ENCODE measurements around the gene BTD. TPM values are rescaled to one million over a fixed set of nuclear protein-coding genes. Genes with fewer than 3 reads are reported as not detected.
"Not testable (repeated sequence)": the region's sequence is repeated elsewhere in the genome, so short reads cannot be mapped to it uniquely, and the experiment has no call there.

The BTD gene
- total RNA-seq, 2 experiments from 2014 or later: 3.8 to 4.0 TPM

DNA sequence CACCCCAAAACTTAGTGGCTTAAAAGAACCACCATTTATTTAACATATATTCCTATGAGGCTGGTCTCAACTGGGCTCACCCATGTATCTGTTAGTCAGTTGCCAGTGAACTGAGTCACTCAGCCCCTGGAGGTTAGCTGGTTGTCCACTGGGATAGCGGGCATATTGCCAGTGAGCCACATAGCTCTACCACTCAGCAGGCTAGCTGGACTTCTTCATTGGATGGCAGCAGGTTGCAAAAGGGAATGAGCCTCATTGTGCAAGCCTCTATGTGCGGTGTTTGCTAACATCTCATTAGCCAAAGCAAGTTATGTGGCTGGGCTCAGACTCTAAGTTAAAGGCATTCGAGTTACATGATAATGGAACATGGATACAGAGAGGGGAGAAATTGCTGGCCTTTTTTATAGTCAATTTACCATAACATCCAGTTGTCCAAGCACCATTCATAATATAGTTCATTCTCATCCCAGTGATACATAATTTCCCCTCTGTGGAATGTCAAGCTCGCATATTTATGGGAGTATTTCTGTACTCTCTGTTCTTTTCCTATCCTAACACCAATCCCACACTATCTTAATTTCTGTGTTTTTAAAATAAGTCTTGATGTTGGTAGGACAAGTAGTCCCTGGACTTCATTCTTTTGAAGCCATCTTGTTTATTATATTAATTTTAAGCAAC is 8.7 kb downstream of the BTD start:
- Mint-ChIP-seq H3K36me3 (ENCODE audit: low read depth) (no peaks in the 10 kb centered on the region), H3K27me3 (no peaks in the 10 kb centered on the region), H3K4me1 (ENCODE audit: low read depth) (no peaks in the 10 kb centered on the region), H3K4me3 (no peak overlapping the region), H3K27ac (no peak overlapping the region), H3K9me3 (no peaks in the 10 kb centered on the region)
- no peak for ATAC-seq
- CTCF ChIA-PET: interaction anchor here (1.8 kb wide), 1 partner anchor 9 kb away, joined by 4 read pairs; the partner anchor contains the start of genes BTD and HACL1
- DNase-seq: no peak
- TF ChIP-seq, protein P1, sequence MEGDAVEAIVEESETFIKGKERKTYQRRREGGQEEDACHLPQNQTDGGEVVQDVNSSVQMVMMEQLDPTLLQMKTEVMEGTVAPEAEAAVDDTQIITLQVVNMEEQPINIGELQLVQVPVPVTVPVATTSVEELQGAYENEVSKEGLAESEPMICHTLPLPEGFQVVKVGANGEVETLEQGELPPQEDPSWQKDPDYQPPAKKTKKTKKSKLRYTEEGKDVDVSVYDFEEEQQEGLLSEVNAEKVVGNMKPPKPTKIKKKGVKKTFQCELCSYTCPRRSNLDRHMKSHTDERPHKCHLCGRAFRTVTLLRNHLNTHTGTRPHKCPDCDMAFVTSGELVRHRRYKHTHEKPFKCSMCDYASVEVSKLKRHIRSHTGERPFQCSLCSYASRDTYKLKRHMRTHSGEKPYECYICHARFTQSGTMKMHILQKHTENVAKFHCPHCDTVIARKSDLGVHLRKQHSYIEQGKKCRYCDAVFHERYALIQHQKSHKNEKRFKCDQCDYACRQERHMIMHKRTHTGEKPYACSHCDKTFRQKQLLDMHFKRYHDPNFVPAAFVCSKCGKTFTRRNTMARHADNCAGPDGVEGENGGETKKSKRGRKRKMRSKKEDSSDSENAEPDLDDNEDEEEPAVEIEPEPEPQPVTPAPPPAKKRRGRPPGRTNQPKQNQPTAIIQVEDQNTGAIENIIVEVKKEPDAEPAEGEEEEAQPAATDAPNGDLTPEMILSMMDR (IDR thresholded peaks at IDR 0.05): no peak
- intact Hi-C loops (cut with micrococcal nuclease): no loop called here
- POLR2A ChIA-PET: interaction anchor here (0.7 kb wide), 1 partner anchor 9 kb away, joined by 3 read pairs; the partner anchor contains the start of genes BTD and HACL1

DNA sequence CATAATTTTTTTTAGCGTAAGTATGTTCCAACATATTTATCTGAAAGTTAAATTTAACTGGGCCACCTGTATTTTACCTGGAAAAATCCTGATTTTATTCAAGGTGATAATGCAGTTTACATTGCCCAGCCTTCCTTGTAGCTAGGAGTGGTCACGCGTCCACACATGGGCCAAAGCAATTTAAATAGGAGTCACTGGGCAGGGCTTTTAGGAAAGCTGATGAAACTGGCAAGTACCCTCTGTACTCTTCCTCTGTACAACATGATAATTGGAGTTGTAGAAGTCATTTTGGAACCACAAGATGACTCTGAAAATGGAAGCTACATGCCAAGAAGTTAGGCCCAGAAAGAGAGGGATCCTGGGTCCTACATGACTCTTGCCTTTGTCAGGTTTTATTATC is 9.5 kb downstream of the BTD start:
- ChIA-PET POLR2A (interaction anchor here (0.6 to 0.7 kb wide), 2 partner anchors 9 to 27 kb away, joined by 3 read pairs; partner anchors contain the start of genes BTD and HACL1), CTCF (interaction anchor here (1.1 to 1.8 kb wide), 2 partner anchors 10 to 20 kb away, joined by 4 to 6 read pairs; partner anchors contain the start of genes BTD and HACL1)
- intact Hi-C loops (cut with micrococcal nuclease): no loop called here
- no peak overlapping the region for H3K4me3 Mint-ChIP-seq
- ATAC-seq (no peak), DNase-seq (no peak)
- TF ChIP-seq, protein P1 (IDR thresholded peaks at IDR 0.05): no peak
- H3K27ac Mint-ChIP-seq: no peak overlapping the region
- no peaks in the 10 kb centered on the region for H3K27me3 Mint-ChIP-seq
- H3K9me3 Mint-ChIP-seq: no peaks in the 10 kb centered on the region
- no peaks in the 10 kb centered on the region for H3K4me1 Mint-ChIP-seq (ENCODE audit: low read depth)
- no peaks in the 10 kb centered on the region for H3K36me3 Mint-ChIP-seq (ENCODE audit: low read depth)

DNA sequence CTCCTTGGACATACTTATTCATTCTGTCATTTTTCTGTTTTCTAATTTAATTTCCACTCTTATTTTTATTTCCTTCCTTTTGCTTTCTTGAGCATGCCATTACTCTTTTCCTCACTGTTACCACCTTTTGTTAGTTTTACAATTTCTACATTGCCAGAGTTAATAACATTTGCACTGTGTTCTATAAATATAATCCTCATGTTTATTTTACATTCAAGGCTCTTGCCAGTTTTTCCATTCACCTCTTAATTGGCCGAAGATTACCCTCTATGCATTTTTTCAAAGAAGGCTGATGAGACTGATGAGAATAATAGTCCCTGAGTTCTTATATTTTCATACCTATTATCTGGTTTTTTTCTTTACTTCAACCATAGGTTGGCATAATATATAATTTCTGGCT is 10.5 kb downstream of the BTD start:
- POLR2A ChIA-PET: no interaction called here
- Mint-ChIP-seq H3K27me3 (no peaks in the 10 kb centered on the region), H3K27ac (no peak overlapping the region), H3K36me3 (ENCODE audit: low read depth) (peaks cover under 1% of the 10 kb centered on the region), H3K4me1 (ENCODE audit: low read depth) (no peaks in the 10 kb centered on the region), H3K4me3 (no peak overlapping the region), H3K9me3 (peaks cover under 1% of the 10 kb centered on the region)
- CTCF ChIA-PET: interaction anchor here (0.7 to 1.2 kb wide), 2 partner anchors 11 to 206 kb away, joined by 3 read pairs; partner anchors contain the start of genes BTD and HACL1
- intact Hi-C loops (cut with micrococcal nuclease): no loop called here
- TF ChIP-seq, protein P1 (IDR thresholded peaks at IDR 0.05): no peak
- no peak for DNase-seq
- ATAC-seq: no peak

DNA sequence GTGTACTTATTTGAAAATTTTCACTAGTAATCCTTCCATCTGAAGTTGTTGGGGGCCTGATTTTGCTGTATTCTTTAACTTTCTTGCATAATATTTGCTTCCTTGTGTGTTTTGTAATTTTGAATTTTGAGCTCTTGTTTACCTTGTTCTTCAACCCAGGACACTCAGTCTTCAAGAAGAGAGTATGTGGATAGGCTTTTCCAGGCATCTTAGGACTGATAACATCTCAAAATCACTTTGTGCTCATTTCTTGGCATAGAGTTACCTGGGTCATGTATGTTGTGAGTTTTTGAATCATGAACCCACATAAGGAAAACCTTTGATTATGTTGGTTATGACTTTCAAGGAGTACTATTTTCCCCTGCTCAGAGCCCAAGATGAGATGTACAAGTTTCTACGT is 13.4 kb downstream of the BTD start:
- POLR2A ChIA-PET: no interaction called here
- DNase-seq (no peak), ATAC-seq (no peak)
- intact Hi-C loops (cut with micrococcal nuclease): no loop called here
- Mint-ChIP-seq H3K27me3 (no peaks in the 10 kb centered on the region), H3K36me3 (ENCODE audit: low read depth) (peaks cover 13% of the 10 kb centered on the region), H3K4me1 (ENCODE audit: low read depth) (no peaks in the 10 kb centered on the region), H3K4me3 (no peak overlapping the region), H3K9me3 (peaks cover 10% of the 10 kb centered on the region), H3K27ac (no peak overlapping the region)
- TF ChIP-seq, protein P1 (IDR thresholded peaks at IDR 0.05): no peak
- CTCF ChIA-PET: interaction anchor here (1.3 kb wide), 1 partner anchor 16 kb away, joined by 4 read pairs; no protein-coding TSS in a partner anchor

DNA sequence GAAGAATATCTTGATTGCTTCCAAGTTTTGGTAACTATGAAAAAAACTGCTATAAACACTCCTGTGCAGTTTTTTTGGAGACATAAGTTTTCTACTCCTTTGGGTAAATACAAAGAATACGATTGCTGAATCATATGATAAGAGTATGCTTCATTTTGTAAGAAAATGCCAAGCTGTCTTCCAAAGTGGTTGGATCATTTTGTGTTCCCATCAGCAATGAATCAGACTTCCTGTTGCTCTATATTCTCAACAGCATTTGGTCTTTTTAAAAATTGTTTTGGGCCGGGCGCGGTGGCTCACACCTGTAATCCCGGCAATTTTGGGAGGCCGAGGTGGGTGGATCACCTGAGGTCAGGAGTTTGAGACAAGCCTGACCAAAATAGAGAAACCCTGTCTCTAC is 14.5 kb downstream of the BTD start:
- Mint-ChIP-seq H3K4me3 (no peak overlapping the region), H3K27ac (no peak overlapping the region), H3K27me3 (no peaks in the 10 kb centered on the region), H3K9me3 (peaks cover 19% of the 10 kb centered on the region), H3K4me1 (ENCODE audit: low read depth) (no peaks in the 10 kb centered on the region), H3K36me3 (ENCODE audit: low read depth) (peaks cover 20% of the 10 kb centered on the region)
- TF ChIP-seq, protein P1 (IDR thresholded peaks at IDR 0.05): no peak
- intact Hi-C loops (cut with micrococcal nuclease): no loop called here
- no peak for DNase-seq
- CTCF ChIA-PET: no interaction called here
- no peak for ATAC-seq
- POLR2A ChIA-PET: no interaction called here

DNA sequence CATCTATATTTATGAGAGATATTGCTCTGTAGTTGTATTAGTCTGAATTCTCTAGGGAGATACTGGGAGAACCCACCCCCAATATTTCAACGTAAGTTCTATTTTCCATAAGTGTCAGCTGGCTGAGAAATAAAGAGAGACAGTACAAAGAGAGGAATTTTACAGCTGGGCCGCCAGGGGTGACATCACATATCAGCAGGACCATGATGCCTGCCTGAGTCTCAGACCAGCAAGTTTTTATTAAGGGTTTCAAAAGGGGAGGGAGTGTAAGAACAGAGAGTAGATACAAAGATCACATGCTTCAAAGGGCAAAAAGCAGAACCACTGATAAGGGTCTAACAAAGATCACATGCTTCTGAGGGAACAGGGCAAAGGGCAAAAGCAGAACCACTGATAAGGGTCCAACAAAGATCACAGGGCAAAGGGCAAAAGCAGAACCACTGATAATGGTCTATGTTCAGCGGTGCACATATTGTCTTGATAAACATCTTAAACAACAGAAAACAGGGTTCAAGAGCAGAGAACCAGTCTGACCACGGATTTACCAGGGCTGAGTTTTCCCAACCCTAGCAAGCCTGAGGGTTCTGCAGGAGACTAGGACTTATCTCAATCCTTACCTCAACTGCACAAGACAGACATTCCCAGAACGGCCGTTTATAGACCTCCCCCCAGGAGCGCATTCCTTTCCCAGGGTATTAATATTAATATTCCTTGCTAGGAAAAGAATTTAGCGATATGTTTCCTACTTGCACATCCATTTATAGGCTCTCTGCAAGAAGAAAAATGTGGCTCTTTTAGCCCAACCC is 18.3 kb downstream of the BTD start:
- not testable (repeated sequence) for H3K27ac Mint-ChIP-seq, H3K4me3 Mint-ChIP-seq
- CTCF ChIA-PET: interaction anchor here (1.1 kb wide), 1 partner anchor 8 kb away, joined by 3 read pairs; no protein-coding TSS in a partner anchor

More for the DNA sequence above, 18.3 kb downstream of the BTD start:
- DNase-seq; POLR2A ChIA-PET; ATAC-seq; intact Hi-C loops (cut with micrococcal nuclease); H3K27me3 Mint-ChIP-seq: not testable (repeated sequence)
- H3K9me3 Mint-ChIP-seq: peaks cover 34% of the 10 kb centered on the region
- peaks cover 36% of the 10 kb centered on the region for H3K36me3 Mint-ChIP-seq (ENCODE audit: low read depth)
- H3K4me1 Mint-ChIP-seq (ENCODE audit: low read depth): peaks cover 17% of the 10 kb centered on the region

Data from activated CD8-positive, alpha-beta T cell treated with anti-CD3 and anti-CD28 coated beads for 36 hours (primary cell).